ENCODE results near the gene CCM2.
"Not testable (repeated sequence)": the region's sequence is repeated elsewhere in the genome, so short reads cannot be mapped to it uniquely, and the experiment has no call there.

Gene CCM2

GRCh38 chr7:45028138-45028919 lies 28.3 kb downstream of the CCM2 start:
- DNase-seq (ENCODE audit: low read depth, low spot score) = no peak
- peak overlapping the region; percentile 57 for H3K27ac ChIP-seq

GRCh38 chr7:45028920-45029344 lies 28.9 kb downstream of the CCM2 start:
- no peak overlapping the region for H3K27ac ChIP-seq
- DNase-seq (ENCODE audit: low read depth, low spot score) = no peak

- H3K27ac ChIP-seq = peak overlapping the region; percentile 91
- DNase-seq (ENCODE audit: low read depth, low spot score) = no peak
Measured at GRCh38 chr7:45031829-45032228, 31.8 kb downstream of the CCM2 start.

- no peak for DNase-seq (ENCODE audit: low read depth, low spot score)
- peak overlapping the region; percentile 91 for H3K27ac ChIP-seq
Measured at GRCh38 chr7:45032421-45032820, 32.4 kb downstream of the CCM2 start.

- no peak for DNase-seq (ENCODE audit: low read depth, low spot score)
- H3K27ac ChIP-seq = peak overlapping the region; percentile 91
Measured at GRCh38 chr7:45033261-45033930, 33.4 kb downstream of the CCM2 start.

GRCh38 chr7:45033931-45034290 lies 33.9 kb downstream of the CCM2 start:
- DNase-seq (ENCODE audit: low read depth, low spot score) = peak; percentile 96
- peak overlapping the region; percentile 91 for H3K27ac ChIP-seq

GRCh38 chr7:45034710-45035109 lies 34.7 kb downstream of the CCM2 start:
- DNase-seq (ENCODE audit: low read depth, low spot score) = not testable (repeated sequence)
- H3K27ac ChIP-seq = peak overlapping the region; percentile 91

- H3K27ac ChIP-seq = no peak overlapping the region
- no peak for DNase-seq (ENCODE audit: low read depth, low spot score)
Measured at GRCh38 chr7:45035371-45035770, 35.4 kb downstream of the CCM2 start.

GRCh38 chr7:45035893-45036292 lies 35.9 kb downstream of the CCM2 start:
- no peak for DNase-seq (ENCODE audit: low read depth, low spot score)
- H3K27ac ChIP-seq = no peak overlapping the region

GRCh38 chr7:45036317-45036716 lies 36.3 kb downstream of the CCM2 start:
- DNase-seq (ENCODE audit: low read depth, low spot score) = no peak
- no peak overlapping the region for H3K27ac ChIP-seq

- H3K27ac ChIP-seq = no peak overlapping the region
- DNase-seq (ENCODE audit: low read depth, low spot score) = no peak
Measured at GRCh38 chr7:45036796-45037195, 36.8 kb downstream of the CCM2 start.

GRCh38 chr7:45037876-45038275 lies 37.9 kb downstream of the CCM2 start:
- DNase-seq (ENCODE audit: low read depth, low spot score) = no peak
- H3K27ac ChIP-seq = no peak overlapping the region

GRCh38 chr7:45039106-45039505 lies 39.1 kb downstream of the CCM2 start:
- no peak overlapping the region for H3K27ac ChIP-seq
- no peak for DNase-seq (ENCODE audit: low read depth, low spot score)

GRCh38 chr7:45044338-45044737 lies 44.3 kb downstream of the CCM2 start:
- no peak for DNase-seq (ENCODE audit: low read depth, low spot score)

GRCh38 chr7:45048748-45049147 lies 48.7 kb downstream of the CCM2 start:
- peak overlapping the region; percentile 64 for H3K27ac ChIP-seq
- no peak for DNase-seq (ENCODE audit: low read depth, low spot score)

More at GRCh38 chr7:45044338-45044737, 44.3 kb downstream of the CCM2 start:
- H3K27ac ChIP-seq = no peak overlapping the region

- H3K27ac ChIP-seq = no peak overlapping the region
- no peak for DNase-seq (ENCODE audit: low read depth, low spot score)
Measured at GRCh38 chr7:45050198-45050597, 50.2 kb downstream of the CCM2 start.

- DNase-seq (ENCODE audit: low read depth, low spot score) = no peak
- no peak overlapping the region for H3K27ac ChIP-seq
Measured at GRCh38 chr7:45052011-45052410, 52.0 kb downstream of the CCM2 start.

GRCh38 chr7:45053401-45053800 lies 53.4 kb downstream of the CCM2 start:
- H3K27ac ChIP-seq = no peak overlapping the region
- DNase-seq (ENCODE audit: low read depth, low spot score) = no peak

- DNase-seq (ENCODE audit: low read depth, low spot score) = no peak
- H3K27ac ChIP-seq = no peak overlapping the region
Measured at GRCh38 chr7:45053941-45054340, 53.9 kb downstream of the CCM2 start.

- DNase-seq (ENCODE audit: low read depth, low spot score) = no peak
- no peak overlapping the region for H3K27ac ChIP-seq
Measured at GRCh38 chr7:45054442-45054841, 54.4 kb downstream of the CCM2 start.

GRCh38 chr7:45055016-45055415 lies 55.0 kb downstream of the CCM2 start:
- DNase-seq (ENCODE audit: low read depth, low spot score) = no peak

More at GRCh38 chr7:45055016-45055415, 55.0 kb downstream of the CCM2 start:
- no peak overlapping the region for H3K27ac ChIP-seq

Data from epithelial cell of prostate (primary cell).